Measurements from ENCODE around the gene ASTL. TPM values are rescaled to one million over a fixed set of nuclear protein-coding genes. Genes with fewer than 3 reads are reported as not detected.

The ASTL gene
- total and polyA plus RNA-seq, 2 experiments from 2014 or later: not detected

DNA sequence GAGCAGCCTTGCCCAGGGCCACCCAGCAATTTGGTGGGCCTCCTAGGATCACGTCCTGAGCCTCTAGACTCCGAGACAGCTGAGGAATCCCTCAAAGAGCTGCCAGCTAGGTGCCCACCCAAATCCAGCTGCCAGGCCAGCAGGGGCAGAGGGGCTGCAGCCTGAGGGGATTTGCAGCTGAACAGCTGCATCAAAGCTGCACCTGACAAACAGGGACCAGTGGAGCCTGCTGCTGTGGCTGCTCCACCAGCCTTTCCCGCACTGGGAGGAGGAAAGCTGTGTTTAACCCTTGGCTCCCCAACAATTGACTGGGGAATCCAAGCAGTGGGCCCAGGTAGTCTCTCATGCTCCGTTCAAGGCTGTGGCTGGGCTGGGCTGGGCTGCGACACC, 30.2 kb downstream of the ASTL start:
- H2AFZ ChIP-seq: no peak overlapping the region
- H3K4me1 ChIP-seq (ENCODE audit: insufficient read depth): peaks cover 12% of the 10 kb centered on the region
- H3K79me2 ChIP-seq: no peaks in the 10 kb centered on the region
- H3K36me3 ChIP-seq (replicated peaks; ENCODE audit: insufficient read depth, low read depth): no peaks in the 10 kb centered on the region
- H3K27me3 ChIP-seq: no peaks in the 10 kb centered on the region
- H4K20me1 ChIP-seq (ENCODE audit: insufficient read depth, poor library complexity, severe bottlenecking): no peaks in the 10 kb centered on the region
- H3K9me2 ChIP-seq (replicated peaks; ENCODE audit: insufficient read depth): no peaks in the 10 kb centered on the region
- 59% methylated on average over 5 of the region's 5 CpGs for WGBS (ENCODE audit: low lambda C conversion rate, missing lambda C conversion rate)
- no peaks in the 10 kb centered on the region for H3K9me3 ChIP-seq (ENCODE audit: low read depth)
- H3K4me2 ChIP-seq: no peak overlapping the region
- no peak overlapping the region for H3K4me3 ChIP-seq
- TF ChIP-seq, protein P1, sequence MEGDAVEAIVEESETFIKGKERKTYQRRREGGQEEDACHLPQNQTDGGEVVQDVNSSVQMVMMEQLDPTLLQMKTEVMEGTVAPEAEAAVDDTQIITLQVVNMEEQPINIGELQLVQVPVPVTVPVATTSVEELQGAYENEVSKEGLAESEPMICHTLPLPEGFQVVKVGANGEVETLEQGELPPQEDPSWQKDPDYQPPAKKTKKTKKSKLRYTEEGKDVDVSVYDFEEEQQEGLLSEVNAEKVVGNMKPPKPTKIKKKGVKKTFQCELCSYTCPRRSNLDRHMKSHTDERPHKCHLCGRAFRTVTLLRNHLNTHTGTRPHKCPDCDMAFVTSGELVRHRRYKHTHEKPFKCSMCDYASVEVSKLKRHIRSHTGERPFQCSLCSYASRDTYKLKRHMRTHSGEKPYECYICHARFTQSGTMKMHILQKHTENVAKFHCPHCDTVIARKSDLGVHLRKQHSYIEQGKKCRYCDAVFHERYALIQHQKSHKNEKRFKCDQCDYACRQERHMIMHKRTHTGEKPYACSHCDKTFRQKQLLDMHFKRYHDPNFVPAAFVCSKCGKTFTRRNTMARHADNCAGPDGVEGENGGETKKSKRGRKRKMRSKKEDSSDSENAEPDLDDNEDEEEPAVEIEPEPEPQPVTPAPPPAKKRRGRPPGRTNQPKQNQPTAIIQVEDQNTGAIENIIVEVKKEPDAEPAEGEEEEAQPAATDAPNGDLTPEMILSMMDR (IDR thresholded peaks at IDR 0.05; ENCODE audit: poor library complexity): no peak
- TF ChIP-seq EZH2phosphoT487 (IDR thresholded peaks at IDR 0.05; ENCODE audit: low read depth, severe bottlenecking, unreplicated experiment) (no peak), EZH2 (IDR thresholded peaks at IDR 0.05; ENCODE audit: borderline replicate concordance) (no peak)
- no peak for DNase-seq (ENCODE audit: low spot score)
- H3K27ac ChIP-seq: no peak overlapping the region

DNA sequence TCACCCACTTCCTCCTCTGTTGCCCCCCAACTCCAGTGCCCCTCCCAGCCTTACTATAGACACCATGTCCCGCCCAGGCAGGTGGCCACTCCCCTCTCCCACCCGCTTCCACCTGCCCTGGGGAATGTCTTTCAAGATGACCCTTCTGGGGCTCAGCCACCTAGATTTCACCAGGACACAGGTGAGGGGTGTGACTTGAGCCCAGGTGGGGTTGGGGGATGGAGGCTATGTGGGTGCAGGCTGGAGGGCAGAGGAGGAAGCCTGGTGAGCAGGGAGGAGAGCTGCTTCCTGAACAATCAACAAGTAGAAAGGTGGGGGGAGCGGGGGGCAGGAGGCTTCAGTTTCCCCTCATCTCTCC, 30.6 kb downstream of the ASTL start:
- H3K9me2 ChIP-seq (replicated peaks; ENCODE audit: insufficient read depth): no peaks in the 10 kb centered on the region
- 67% methylated on average over 3 of the region's 3 CpGs for WGBS (ENCODE audit: low lambda C conversion rate, missing lambda C conversion rate)

DNA sequence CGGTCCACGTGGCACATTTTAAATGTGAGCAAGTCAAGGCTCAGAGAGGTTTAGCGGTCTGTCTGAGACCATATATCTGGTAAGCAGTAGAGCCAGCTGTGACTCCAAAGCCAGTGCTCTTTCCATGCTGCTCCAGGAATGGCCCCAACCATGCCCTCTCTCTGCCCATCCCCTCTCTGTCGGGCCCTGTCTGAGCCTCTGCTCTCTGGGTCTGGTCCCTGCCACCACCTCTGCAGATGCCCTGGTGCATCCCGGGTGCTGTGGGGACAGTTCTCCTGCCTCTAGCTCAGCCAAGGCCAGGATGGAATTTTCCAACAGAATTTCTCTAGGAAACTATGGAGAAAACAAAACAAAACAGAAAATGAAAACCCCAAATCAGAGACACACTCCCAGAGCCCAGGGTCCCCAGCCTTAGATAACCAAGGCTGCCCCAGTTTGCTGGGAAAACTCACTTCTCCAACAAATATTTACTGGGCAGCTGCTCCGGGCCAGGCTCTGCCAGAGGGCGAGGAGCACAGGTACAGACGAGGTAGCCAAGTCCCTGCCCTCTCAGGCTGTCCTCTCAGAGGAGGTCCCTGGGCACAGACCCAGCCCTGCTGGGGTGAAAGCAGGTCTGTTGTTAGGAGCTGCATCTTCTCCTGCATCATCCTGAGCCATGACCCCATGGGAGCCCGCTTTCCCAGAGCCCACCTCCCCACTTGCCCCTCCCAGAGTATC, 31.2 kb downstream of the ASTL start:
- Histone ChIP-seq H3K4me1 (ENCODE audit: insufficient read depth) (peaks cover 12% of the 10 kb centered on the region), H3K27ac (no peak overlapping the region), H4K20me1 (ENCODE audit: insufficient read depth, poor library complexity, severe bottlenecking) (no peaks in the 10 kb centered on the region), H3K79me2 (no peaks in the 10 kb centered on the region), H3K27me3 (no peaks in the 10 kb centered on the region), H3K9me2 (replicated peaks; ENCODE audit: insufficient read depth) (no peaks in the 10 kb centered on the region), H3K4me2 (no peak overlapping the region), H3K9me3 (ENCODE audit: low read depth) (no peaks in the 10 kb centered on the region), H3K36me3 (replicated peaks; ENCODE audit: insufficient read depth, low read depth) (no peaks in the 10 kb centered on the region), H2AFZ (no peak overlapping the region), H3K4me3 (no peak overlapping the region)
- WGBS (ENCODE audit: low lambda C conversion rate, missing lambda C conversion rate): 82% methylated on average over 8 of the region's 9 CpGs
- TF ChIP-seq EZH2phosphoT487 (IDR thresholded peaks at IDR 0.05; ENCODE audit: low read depth, severe bottlenecking, unreplicated experiment): no peak
- TF ChIP-seq, protein P1 (IDR thresholded peaks at IDR 0.05; ENCODE audit: poor library complexity): no peak
- TF ChIP-seq EZH2 (IDR thresholded peaks at IDR 0.05; ENCODE audit: borderline replicate concordance): no peak
- DNase-seq (ENCODE audit: low spot score): no peak

More for the DNA sequence above, 30.6 kb downstream of the ASTL start:
- Histone ChIP-seq H2AFZ (no peak overlapping the region), H3K4me3 (no peak overlapping the region), H3K79me2 (no peaks in the 10 kb centered on the region), H3K27ac (no peak overlapping the region), H3K36me3 (replicated peaks; ENCODE audit: insufficient read depth, low read depth) (no peaks in the 10 kb centered on the region), H4K20me1 (ENCODE audit: insufficient read depth, poor library complexity, severe bottlenecking) (no peaks in the 10 kb centered on the region), H3K4me1 (ENCODE audit: insufficient read depth) (peaks cover 12% of the 10 kb centered on the region), H3K4me2 (no peak overlapping the region), H3K9me3 (ENCODE audit: low read depth) (no peaks in the 10 kb centered on the region), H3K27me3 (no peaks in the 10 kb centered on the region)
- no peak for DNase-seq (ENCODE audit: low spot score)
- TF ChIP-seq EZH2 (IDR thresholded peaks at IDR 0.05; ENCODE audit: borderline replicate concordance): no peak
- no peak for TF ChIP-seq EZH2phosphoT487 (IDR thresholded peaks at IDR 0.05; ENCODE audit: low read depth, severe bottlenecking, unreplicated experiment)
- TF ChIP-seq, protein P1 (IDR thresholded peaks at IDR 0.05; ENCODE audit: poor library complexity): no peak
